ENCODE data around the gene IDUA.

- TF ChIP-seq CTCF (IDR thresholded peaks at IDR 0.05) (no peak), EZH2 (IDR thresholded peaks at IDR 0.05; ENCODE audit: borderline replicate concordance, insufficient read depth, low read depth, low read length, poor library complexity, severe bottlenecking) (no peak)
Observed at GRCh38 chr4:1042352-1043055, 55.7 kb downstream of the IDUA start.

Measured in B cell (primary cell).